Endothelial cell (in vitro differentiated cells): Measurements from ENCODE around the gene LGR4. TPM values are rescaled to one million over a fixed set of nuclear protein-coding genes. Genes with fewer than 3 reads are reported as not detected.

Experiments
- DNase-seq: peaks from one replicate; pipeline ENCODE4 v3.0.0; 2021; ENCODE audit warnings: low spot score
- H3K27ac Mint-ChIP-seq: one replicate; pipeline ENCODE4 v1.8.0; 2021; ENCODE audit warnings: mixed read lengths, inconsistent platforms; ENCODE audit not compliant: unreplicated experiment
- H3K27me3 Mint-ChIP-seq: one replicate; pipeline ENCODE4 v1.8.0; 2021; ENCODE audit warnings: mild to moderate bottlenecking, moderate library complexity, mixed read lengths, inconsistent platforms; ENCODE audit not compliant: unreplicated experiment
- H3K36me3 Mint-ChIP-seq: one replicate; pipeline ENCODE4 v1.8.0; 2021; ENCODE audit warnings: mild to moderate bottlenecking, low read depth, mixed read lengths, inconsistent platforms; ENCODE audit not compliant: unreplicated experiment
- H3K4me1 Mint-ChIP-seq: one replicate; pipeline ENCODE4 v1.8.0; 2021; ENCODE audit warnings: mild to moderate bottlenecking, mixed read lengths, inconsistent platforms; ENCODE audit not compliant: unreplicated experiment
- H3K4me3 Mint-ChIP-seq: one replicate; pipeline ENCODE4 v1.8.0; 2021; ENCODE audit warnings: mild to moderate bottlenecking, mixed read lengths, inconsistent platforms; ENCODE audit not compliant: unreplicated experiment
- H3K9me3 Mint-ChIP-seq: one replicate; pipeline ENCODE4 v1.8.0; 2021; ENCODE audit warnings: mixed read lengths, inconsistent platforms; ENCODE audit not compliant: unreplicated experiment
- total RNA-seq: library from RNA; stranded (reverse); fragmentation: NEBNext Ultra II Directional; extraction: Animal tissue kit (Norgen Biotek cat#: 25700); gene quantifications from one replicate; pipeline ENCODE4 v1.2.1, GENCODE V29; 2021; ENCODE audit not compliant: unreplicated experiment
- TF ChIP-seq, protein P1 (sequence below): fragments of 200-600 bp; sonication (generic); IDR thresholded peaks from one replicate; pipeline ENCODE4 v1.5.0; 2021; ENCODE audit warnings: antibody characterized with exemption; ENCODE audit not compliant: unreplicated experiment

LGR4 gene
- total RNA-seq, 1 donor from 2014 or later = 10.8 TPM

- TF ChIP-seq, protein P1, sequence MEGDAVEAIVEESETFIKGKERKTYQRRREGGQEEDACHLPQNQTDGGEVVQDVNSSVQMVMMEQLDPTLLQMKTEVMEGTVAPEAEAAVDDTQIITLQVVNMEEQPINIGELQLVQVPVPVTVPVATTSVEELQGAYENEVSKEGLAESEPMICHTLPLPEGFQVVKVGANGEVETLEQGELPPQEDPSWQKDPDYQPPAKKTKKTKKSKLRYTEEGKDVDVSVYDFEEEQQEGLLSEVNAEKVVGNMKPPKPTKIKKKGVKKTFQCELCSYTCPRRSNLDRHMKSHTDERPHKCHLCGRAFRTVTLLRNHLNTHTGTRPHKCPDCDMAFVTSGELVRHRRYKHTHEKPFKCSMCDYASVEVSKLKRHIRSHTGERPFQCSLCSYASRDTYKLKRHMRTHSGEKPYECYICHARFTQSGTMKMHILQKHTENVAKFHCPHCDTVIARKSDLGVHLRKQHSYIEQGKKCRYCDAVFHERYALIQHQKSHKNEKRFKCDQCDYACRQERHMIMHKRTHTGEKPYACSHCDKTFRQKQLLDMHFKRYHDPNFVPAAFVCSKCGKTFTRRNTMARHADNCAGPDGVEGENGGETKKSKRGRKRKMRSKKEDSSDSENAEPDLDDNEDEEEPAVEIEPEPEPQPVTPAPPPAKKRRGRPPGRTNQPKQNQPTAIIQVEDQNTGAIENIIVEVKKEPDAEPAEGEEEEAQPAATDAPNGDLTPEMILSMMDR = peak; percentile 92
- Mint-ChIP-seq H3K27ac (no peak overlapping the region), H3K27me3 (no peaks in the 10 kb centered on the region), H3K36me3 (peaks cover 3% of the 10 kb centered on the region), H3K4me3 (no peak overlapping the region), H3K9me3 (no peaks in the 10 kb centered on the region), H3K4me1 (no peaks in the 10 kb centered on the region)
- peak; percentile 60 for DNase-seq
These were observed 13.6 kb upstream of the LGR4 start for GRCh38 chr11:27485930-27486773.

DNA sequence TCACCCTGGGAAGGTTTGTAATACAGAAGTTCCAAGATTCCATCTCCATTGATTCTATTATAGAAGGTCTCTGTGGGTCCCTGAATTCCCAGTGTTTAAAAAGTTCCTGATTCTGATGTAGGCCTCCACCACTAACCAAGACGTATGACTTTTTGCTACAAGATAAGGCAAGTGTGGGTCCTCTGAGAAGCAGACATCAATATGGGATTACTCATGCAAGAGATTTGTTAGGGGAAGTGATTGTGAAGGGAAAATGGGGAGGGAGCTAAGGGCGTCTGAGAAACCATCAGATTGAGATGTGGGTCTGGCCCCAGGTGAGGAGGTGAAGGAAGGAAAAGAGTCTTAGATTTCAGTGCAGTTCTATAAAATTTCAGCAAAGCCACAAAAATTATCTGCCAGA, 10.2 kb upstream of the LGR4 start:
- no peak for DNase-seq
- no peak overlapping the region for H3K27ac Mint-ChIP-seq
- no peaks in the 10 kb centered on the region for H3K27me3 Mint-ChIP-seq
- H3K4me3 Mint-ChIP-seq = no peak overlapping the region
- H3K4me1 Mint-ChIP-seq = no peaks in the 10 kb centered on the region
- H3K36me3 Mint-ChIP-seq = no peaks in the 10 kb centered on the region
- no peaks in the 10 kb centered on the region for H3K9me3 Mint-ChIP-seq
- TF ChIP-seq, protein P1 = no peak

GRCh38 chr11:27481992-27482391, 9.4 kb upstream of the LGR4 start:
- Mint-ChIP-seq H3K27ac (no peak overlapping the region), H3K27me3 (no peaks in the 10 kb centered on the region), H3K36me3 (no peaks in the 10 kb centered on the region), H3K9me3 (no peaks in the 10 kb centered on the region), H3K4me1 (no peaks in the 10 kb centered on the region), H3K4me3 (no peak overlapping the region)
- TF ChIP-seq, protein P1 = no peak
- DNase-seq = no peak

DNA sequence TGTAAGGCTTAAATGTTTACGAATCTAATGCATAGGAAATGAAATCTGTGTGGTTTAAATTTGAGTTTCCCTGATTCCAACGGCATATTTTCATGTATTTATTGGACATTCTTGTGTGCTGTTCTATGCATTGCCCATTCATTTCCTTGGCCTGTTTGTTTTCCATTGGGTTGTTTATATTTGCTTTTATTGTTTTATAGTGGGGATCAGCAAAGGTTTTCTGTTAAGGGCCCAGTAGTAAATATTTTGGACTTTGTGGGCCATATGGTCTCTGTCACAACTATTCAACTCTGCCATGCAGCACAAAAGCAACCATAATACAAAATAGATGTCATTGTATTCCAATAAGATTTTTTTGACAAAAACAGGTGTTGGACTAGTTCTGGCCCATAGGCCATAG, 5.2 kb upstream of the LGR4 start:
- Mint-ChIP-seq H3K4me1 (peaks cover 1% of the 10 kb centered on the region), H3K4me3 (no peak overlapping the region), H3K9me3 (no peaks in the 10 kb centered on the region), H3K27ac (no peak overlapping the region), H3K27me3 (peaks cover 4% of the 10 kb centered on the region), H3K36me3 (no peaks in the 10 kb centered on the region)
- TF ChIP-seq, protein P1 = no peak
- DNase-seq = no peak

GRCh38 chr11:27477243-27477642, 4.7 kb upstream of the LGR4 start:
- H3K4me3 Mint-ChIP-seq = no peak overlapping the region
- H3K27ac Mint-ChIP-seq = no peak overlapping the region
- no peak for DNase-seq
- no peaks in the 10 kb centered on the region for H3K9me3 Mint-ChIP-seq
- peaks cover 8% of the 10 kb centered on the region for H3K27me3 Mint-ChIP-seq
- no peaks in the 10 kb centered on the region for H3K36me3 Mint-ChIP-seq
- peaks cover 4% of the 10 kb centered on the region for H3K4me1 Mint-ChIP-seq
- TF ChIP-seq, protein P1 = no peak
